GM23338 (cell line): ENCODE results near the gene CFAP53.

Experiments
- EZH2 ChIP-seq: fragments of 200-600 bp; sonication (generic); IDR thresholded peaks from one replicate; pipeline ENCODE4 v1.8.0; 2017; ENCODE audit warnings: antibody characterized with exemption, mild to moderate bottlenecking, low read depth; ENCODE audit not compliant: unreplicated experiment
- EZH2phosphoT487 ChIP-seq: fragments of 200-600 bp; sonication (generic); IDR thresholded peaks from one replicate; pipeline ENCODE4 v1.8.1; 2018; ENCODE audit warnings: antibody characterized with exemption; ENCODE audit not compliant: unreplicated experiment
- ZNF331 ChIP-seq: fragments of 250-450 bp; sonication (Bioruptor Pico); IDR thresholded peaks from 2 replicates; pipeline ENCODE4 v1.5.0; 2020; ENCODE audit warnings: low read depth, mild to moderate bottlenecking, moderate library complexity
- TF ChIP-seq, protein P1 (sequence below), 2 experiments: fragments of 200-600 bp in 1 of 2; sonication (generic) in 1 of 2; conservative IDR thresholded peaks; 2 replicates each; pipeline versions ENCODE4 v1.5.1 to v1.6.1; 2016 to 2017; ENCODE audit warnings: antibody characterized with exemption in 2 of 2, low read depth in 2 of 2, mild to moderate bottlenecking in 2 of 2, moderate library complexity in 1 of 2
- TF ChIP-seq, protein P2 (sequence below): IDR thresholded peaks from one replicate; pipeline ENCODE4 v1.6.1; 2018; ENCODE audit warnings: antibody characterized with exemption; ENCODE audit not compliant: unreplicated experiment

DNA sequence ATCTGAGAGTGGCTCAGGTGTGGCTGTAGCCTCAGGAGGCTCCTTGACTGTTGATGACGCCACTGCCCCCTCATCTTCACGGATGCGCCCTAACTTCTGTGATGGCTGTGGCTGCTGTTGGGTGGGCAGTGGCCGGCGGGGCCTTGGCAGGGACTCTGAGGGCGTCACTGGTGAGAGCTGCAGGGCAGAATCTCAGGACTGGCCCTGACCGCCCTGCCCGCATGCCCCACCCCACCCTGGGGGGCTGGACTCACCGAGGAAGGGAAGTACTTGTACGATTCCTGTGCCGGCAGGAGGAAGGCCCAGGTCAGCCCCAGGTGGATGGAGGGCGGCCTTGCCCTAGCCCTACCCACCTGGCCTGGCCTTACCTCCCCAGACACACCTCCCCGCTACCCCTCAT is 18.8 kb upstream of the CFAP53 start:
- TF ChIP-seq, protein P1, sequence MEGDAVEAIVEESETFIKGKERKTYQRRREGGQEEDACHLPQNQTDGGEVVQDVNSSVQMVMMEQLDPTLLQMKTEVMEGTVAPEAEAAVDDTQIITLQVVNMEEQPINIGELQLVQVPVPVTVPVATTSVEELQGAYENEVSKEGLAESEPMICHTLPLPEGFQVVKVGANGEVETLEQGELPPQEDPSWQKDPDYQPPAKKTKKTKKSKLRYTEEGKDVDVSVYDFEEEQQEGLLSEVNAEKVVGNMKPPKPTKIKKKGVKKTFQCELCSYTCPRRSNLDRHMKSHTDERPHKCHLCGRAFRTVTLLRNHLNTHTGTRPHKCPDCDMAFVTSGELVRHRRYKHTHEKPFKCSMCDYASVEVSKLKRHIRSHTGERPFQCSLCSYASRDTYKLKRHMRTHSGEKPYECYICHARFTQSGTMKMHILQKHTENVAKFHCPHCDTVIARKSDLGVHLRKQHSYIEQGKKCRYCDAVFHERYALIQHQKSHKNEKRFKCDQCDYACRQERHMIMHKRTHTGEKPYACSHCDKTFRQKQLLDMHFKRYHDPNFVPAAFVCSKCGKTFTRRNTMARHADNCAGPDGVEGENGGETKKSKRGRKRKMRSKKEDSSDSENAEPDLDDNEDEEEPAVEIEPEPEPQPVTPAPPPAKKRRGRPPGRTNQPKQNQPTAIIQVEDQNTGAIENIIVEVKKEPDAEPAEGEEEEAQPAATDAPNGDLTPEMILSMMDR (conservative IDR thresholded peaks at IDR 0.05; ENCODE audit: low read depth in 2 of 2), result no peak
- TF ChIP-seq EZH2 (no peak), EZH2phosphoT487 (no peak), ZNF331 (CRISPR knock-in tag) (no peak)
- TF ChIP-seq, protein P2, sequence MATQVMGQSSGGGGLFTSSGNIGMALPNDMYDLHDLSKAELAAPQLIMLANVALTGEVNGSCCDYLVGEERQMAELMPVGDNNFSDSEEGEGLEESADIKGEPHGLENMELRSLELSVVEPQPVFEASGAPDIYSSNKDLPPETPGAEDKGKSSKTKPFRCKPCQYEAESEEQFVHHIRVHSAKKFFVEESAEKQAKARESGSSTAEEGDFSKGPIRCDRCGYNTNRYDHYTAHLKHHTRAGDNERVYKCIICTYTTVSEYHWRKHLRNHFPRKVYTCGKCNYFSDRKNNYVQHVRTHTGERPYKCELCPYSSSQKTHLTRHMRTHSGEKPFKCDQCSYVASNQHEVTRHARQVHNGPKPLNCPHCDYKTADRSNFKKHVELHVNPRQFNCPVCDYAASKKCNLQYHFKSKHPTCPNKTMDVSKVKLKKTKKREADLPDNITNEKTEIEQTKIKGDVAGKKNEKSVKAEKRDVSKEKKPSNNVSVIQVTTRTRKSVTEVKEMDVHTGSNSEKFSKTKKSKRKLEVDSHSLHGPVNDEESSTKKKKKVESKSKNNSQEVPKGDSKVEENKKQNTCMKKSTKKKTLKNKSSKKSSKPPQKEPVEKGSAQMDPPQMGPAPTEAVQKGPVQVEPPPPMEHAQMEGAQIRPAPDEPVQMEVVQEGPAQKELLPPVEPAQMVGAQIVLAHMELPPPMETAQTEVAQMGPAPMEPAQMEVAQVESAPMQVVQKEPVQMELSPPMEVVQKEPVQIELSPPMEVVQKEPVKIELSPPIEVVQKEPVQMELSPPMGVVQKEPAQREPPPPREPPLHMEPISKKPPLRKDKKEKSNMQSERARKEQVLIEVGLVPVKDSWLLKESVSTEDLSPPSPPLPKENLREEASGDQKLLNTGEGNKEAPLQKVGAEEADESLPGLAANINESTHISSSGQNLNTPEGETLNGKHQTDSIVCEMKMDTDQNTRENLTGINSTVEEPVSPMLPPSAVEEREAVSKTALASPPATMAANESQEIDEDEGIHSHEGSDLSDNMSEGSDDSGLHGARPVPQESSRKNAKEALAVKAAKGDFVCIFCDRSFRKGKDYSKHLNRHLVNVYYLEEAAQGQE, result no peak
